Ovary (tissue), 9 donors: ENCODE measurements around the gene CD300LF. TPM values are rescaled to one million over a fixed set of nuclear protein-coding genes. Genes with fewer than 3 reads are reported as not detected.

ENCODE experiments used
- DNase-seq, 5 donors: peaks; one replicate each; pipeline ENCODE4 v3.0.0-alpha.2; 2019 to 2020
- H3K27ac ChIP-seq, 2 donors: fragments of 200-600 bp; one replicate each; pipeline versions ENCODE4 v1.5.1 to v1.8.0; 2019 to 2022
- H3K27me3 ChIP-seq: fragments of 200-600 bp; one replicate; pipeline ENCODE4 v1.8.0; 2022
- H3K36me3 ChIP-seq: fragments of 200-600 bp; sonication (generic); one replicate; pipeline ENCODE4 v1.5.1; 2019
- H3K4me1 ChIP-seq: one replicate; pipeline ENCODE4 v1.8.1; 2013; ENCODE audit warnings: mild to moderate bottlenecking, moderate library complexity; ENCODE audit not compliant: insufficient read depth
- H3K4me3 ChIP-seq: fragments of 200-600 bp; sonication (generic); one replicate; pipeline ENCODE4 v1.5.1; 2017
- H3K9me3 ChIP-seq, 2 donors: fragments of 200-600 bp in 1 of 2; sonication (generic) in 1 of 2; one replicate each; pipeline versions ENCODE4 v1.5.1 to v1.8.1; 2013 to 2019; ENCODE audit warnings: mild to moderate bottlenecking in 1 of 2, moderate library complexity in 1 of 2
- EP300 ChIP-seq: sonication (generic); formaldehyde crosslinking; IDR thresholded peaks from one replicate; pipeline ENCODE4 v1.6.1; 2017; ENCODE audit warnings: antibody characterized with exemption
- POLR2A ChIP-seq: fragments of 450-650 bp; IDR thresholded peaks from one replicate; pipeline ENCODE4 v1.6.1; 2017; ENCODE audit warnings: antibody characterized with exemption, mild to moderate bottlenecking, moderate library complexity
- WGBS, 3 donors: extraction: QIAGEN DNeasy Blood & Tissue Kit in 1 of 3; methylation state at CpG; one replicate each; pipeline versions ENCODE4 v1.1.5 to v1.1.7; 2013 to 2017; 5-methylcytosine and 5-hydroxymethylcytosine counted together
- intact Hi-C, 4 donors: fragments of 100-400 bp; cut with DNase I; formaldehyde crosslinking; loops; one replicate each; pipeline versions ENCODE4 v1.11.0 to v1.15.1; 2022 to 2023
- polyA plus RNA-seq, 2 donors: library from polyadenylated mRNA; stranded (reverse); fragments of 200-250 nt in 1 of 2; fragments of 350-450 nt in 1 of 2; fragmentation: Illumina TruSeq in 1 of 2; extraction: RNeasy Lipid Tissue Mini Kit (QIAGEN cat#74804) in 1 of 2; gene quantifications; one replicate each; pipeline ENCODE4 v1.2.3, GENCODE V29; 2013 to 2014
- total RNA-seq, 7 donors: library from RNA; depleted of rRNA in 2 of 7; stranded (reverse); fragments of >200 nt in 2 of 7; fragmentation: NEBNext Ultra II Directional in 3 of 7; extraction: Animal tissue kit (Norgen Biotek cat#: 25700) in 3 of 7; gene quantifications; one replicate each; pipeline versions ENCODE4 v1.1.0 to v1.2.4, GENCODE V29; 2016 to 2023
- TF ChIP-seq, protein P1 (sequence below), 3 donors: fragments of 450-650 bp in 2 of 3; fragments of 200-600 bp in 1 of 3; IDR thresholded peaks; one replicate each; pipeline versions ENCODE4 v1.5.1 to v1.8.0; 2016 to 2022; ENCODE audit warnings: antibody characterized with exemption in 3 of 3, mild to moderate bottlenecking in 1 of 3
- donor health status: DM: no; HTN: no; CAD: no; lungs with moderate emphysema.
- donor health status: DM: no; HTN: no; CAD: no.
- donor health status: Bipolar disorder and iron deficiency.
- donor health status: DM: yes; HTN: yes; CAD: no.
- donor health status: DM: no; HTN: no; CAD: no.
- donor health status: DM: yes; HTN: yes; CAD: no.

The CD300LF gene
- total and polyA plus RNA-seq, 9 donors = 0.23 to 3.9 (median 0.39) TPM; not detected in 1

GRCh38 chr17:74757502-74757901 is 44.8 kb upstream of the CD300LF start:
- no peak overlapping the region for H3K4me3 ChIP-seq
- H3K27ac ChIP-seq = no peak overlapping the region
- no peaks in the 10 kb centered on the region for H3K36me3 ChIP-seq
- peaks cover 18% of the 10 kb centered on the region for H3K4me1 ChIP-seq
- WGBS, 3 donors = 68 to 80% (median 78%) methylated on average over 3 of the region's 3 CpGs
- H3K27me3 ChIP-seq = no peaks in the 10 kb centered on the region
- TF ChIP-seq, protein P1, sequence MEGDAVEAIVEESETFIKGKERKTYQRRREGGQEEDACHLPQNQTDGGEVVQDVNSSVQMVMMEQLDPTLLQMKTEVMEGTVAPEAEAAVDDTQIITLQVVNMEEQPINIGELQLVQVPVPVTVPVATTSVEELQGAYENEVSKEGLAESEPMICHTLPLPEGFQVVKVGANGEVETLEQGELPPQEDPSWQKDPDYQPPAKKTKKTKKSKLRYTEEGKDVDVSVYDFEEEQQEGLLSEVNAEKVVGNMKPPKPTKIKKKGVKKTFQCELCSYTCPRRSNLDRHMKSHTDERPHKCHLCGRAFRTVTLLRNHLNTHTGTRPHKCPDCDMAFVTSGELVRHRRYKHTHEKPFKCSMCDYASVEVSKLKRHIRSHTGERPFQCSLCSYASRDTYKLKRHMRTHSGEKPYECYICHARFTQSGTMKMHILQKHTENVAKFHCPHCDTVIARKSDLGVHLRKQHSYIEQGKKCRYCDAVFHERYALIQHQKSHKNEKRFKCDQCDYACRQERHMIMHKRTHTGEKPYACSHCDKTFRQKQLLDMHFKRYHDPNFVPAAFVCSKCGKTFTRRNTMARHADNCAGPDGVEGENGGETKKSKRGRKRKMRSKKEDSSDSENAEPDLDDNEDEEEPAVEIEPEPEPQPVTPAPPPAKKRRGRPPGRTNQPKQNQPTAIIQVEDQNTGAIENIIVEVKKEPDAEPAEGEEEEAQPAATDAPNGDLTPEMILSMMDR (IDR thresholded peaks at IDR 0.05) = no peak
- no peak for TF ChIP-seq EP300
- TF ChIP-seq POLR2A = no peak
- DNase-seq = peak in 1 of 5 donors; percentile 63
- no peaks in the 10 kb centered on the region for H3K9me3 ChIP-seq
- intact Hi-C loops = no loop called here

- Histone ChIP-seq H3K4me3 (no peak overlapping the region), H3K9me3 (no peaks in the 10 kb centered on the region), H3K4me1 (peaks cover 18% of the 10 kb centered on the region), H3K27me3 (no peaks in the 10 kb centered on the region), H3K36me3 (no peaks in the 10 kb centered on the region), H3K27ac (no peak overlapping the region)
- WGBS, 3 donors = 75 to 82% (median 82%) methylated on average over 3 of the region's 3 CpGs
- DNase-seq = no peak
- TF ChIP-seq, protein P1 (IDR thresholded peaks at IDR 0.05) = no peak
- TF ChIP-seq EP300 (no peak), POLR2A (no peak)
- intact Hi-C loops = no loop called here
Observed at GRCh38 chr17:74756891-74757290, 44.2 kb upstream of the CD300LF start.

DNA sequence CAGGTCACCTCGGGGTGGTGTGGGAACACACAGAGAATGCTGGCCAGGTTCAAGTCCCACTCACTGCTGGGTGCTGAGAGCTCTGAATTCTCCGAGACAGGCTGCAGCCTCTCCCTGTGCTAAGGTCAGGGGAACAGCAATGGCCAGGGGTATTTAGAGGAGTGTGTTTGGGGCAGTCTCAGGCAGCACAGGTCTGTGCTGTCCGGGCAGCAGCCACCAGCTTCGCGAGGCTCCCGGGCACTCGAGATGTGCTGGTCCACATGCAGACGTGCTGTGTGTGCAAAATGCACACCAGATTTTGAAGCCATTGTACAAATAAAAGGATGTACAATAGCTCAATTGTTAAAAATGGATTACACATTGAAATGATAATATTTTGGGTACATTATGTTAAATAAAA is 42.8 kb upstream of the CD300LF start:
- Histone ChIP-seq H3K9me3 (no peaks in the 10 kb centered on the region), H3K4me3 (no peak overlapping the region), H3K36me3 (no peaks in the 10 kb centered on the region), H3K27me3 (no peaks in the 10 kb centered on the region), H3K4me1 (peaks cover 19% of the 10 kb centered on the region), H3K27ac (no peak overlapping the region)
- intact Hi-C loops = no loop called here
- 83 to 95% (median 92%) methylated on average over 8 of the region's 8 CpGs for WGBS, 3 donors
- TF ChIP-seq, protein P1 (IDR thresholded peaks at IDR 0.05) = no peak
- no peak for TF ChIP-seq EP300
- no peak for TF ChIP-seq POLR2A
- DNase-seq = no peak

DNA sequence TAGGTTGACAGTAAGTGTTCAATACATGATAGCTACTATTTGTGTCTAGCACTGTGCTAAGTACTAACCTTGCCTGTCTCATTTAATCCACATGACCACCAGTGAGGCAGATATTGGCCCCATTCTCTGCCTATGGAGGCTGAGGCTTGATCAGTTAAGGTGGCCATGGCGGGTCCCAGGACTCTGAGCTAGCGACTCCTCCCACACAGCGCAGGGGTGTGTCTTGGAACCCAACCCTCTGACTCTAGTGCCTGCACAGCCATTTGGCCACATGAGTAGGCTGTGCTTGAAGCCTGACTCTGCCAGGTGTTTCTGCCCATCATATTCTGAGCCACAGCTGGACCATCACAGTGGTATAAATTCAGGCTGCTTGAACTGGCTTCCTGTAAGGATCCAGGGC is 42.1 kb upstream of the CD300LF start:
- WGBS, 3 donors = 87 to 96% (median 95%) methylated on average over 3 of the region's 3 CpGs
- no peak for DNase-seq
- Histone ChIP-seq H3K27me3 (no peaks in the 10 kb centered on the region), H3K4me3 (no peak overlapping the region), H3K4me1 (peaks cover 24% of the 10 kb centered on the region), H3K9me3 (no peaks in the 10 kb centered on the region), H3K27ac (no peak overlapping the region), H3K36me3 (no peaks in the 10 kb centered on the region)
- intact Hi-C loops = no loop called here
- TF ChIP-seq, protein P1 (IDR thresholded peaks at IDR 0.05) = no peak
- TF ChIP-seq POLR2A = no peak
- TF ChIP-seq EP300 = no peak
